ENCODE measurements around the gene ANKRD33B. TPM values are rescaled to one million over a fixed set of nuclear protein-coding genes. Genes with fewer than 3 reads are reported as not detected.

Gene ANKRD33B
- total RNA-seq, 1 experiment from 2014 or later, result 10.9 TPM

GRCh38 chr5:10676946-10677345 is 113.1 kb downstream of the ANKRD33B start:
- Histone ChIP-seq H3K36me3 (ENCODE audit: control insufficient read depth in 1 of 2, insufficient read depth in 2 of 2, low read length in 2 of 2) (peaks cover 0 to 3% of the 10 kb centered on the region in 2 experiments; a peak in 2 of 4 replicates), H3K4me1 (ENCODE audit: control insufficient read depth in 1 of 2, insufficient read depth in 2 of 2, low read length in 2 of 2) (no peaks in the 10 kb centered on the region), H3K79me2 (ENCODE audit: insufficient read depth, low read length) (no peaks in the 10 kb centered on the region), H3K4me3 (replicated peaks in 1 of 2; ENCODE audit: low read depth in 1 of 2, low read length in 2 of 2) (no peak overlapping the region), H3K4me2 (ENCODE audit: low read length) (no peak overlapping the region), H3K9ac (ENCODE audit: low read length) (no peak overlapping the region), H3K27me3 (ENCODE audit: insufficient read depth, low read length) (no peaks in the 10 kb centered on the region), H3K27ac (ENCODE audit: low read depth, low read length) (no peak overlapping the region), H4K20me1 (ENCODE audit: insufficient read depth) (no peaks in the 10 kb centered on the region), H2AFZ (ENCODE audit: low read depth, low read length, poor library complexity, severe bottlenecking) (no peak overlapping the region), H3K9me2 (ENCODE audit: insufficient read depth) (no peaks in the 10 kb centered on the region), H3K9me3 (ENCODE audit: control insufficient read depth in 1 of 2, insufficient read depth in 1 of 2, low read depth in 1 of 2, low read length in 2 of 2) (no peaks in the 10 kb centered on the region)
- ChIA-PET POLR2A (no interaction called here), CTCF (no interaction called here), RAD21 (ENCODE audit: low non-redundant PET in 1 of 2, low total read pairs in 2 of 2, uncharacterized antibody in 2 of 2, unreplicated experiment in 2 of 2) (no interaction called here)
- intact Hi-C loops (cut with micrococcal nuclease), result no loop called here
- ATAC-seq (no peak), DNase-seq (ENCODE audit: low read depth, low spot score) (no peak)
- BruUV-seq (replicated peaks), result no TSS peak
- TF ChIP-seq SP1 (IDR thresholded peaks at IDR 0.05; ENCODE audit: low read depth) (no peak), EGR1 (IDR thresholded peaks at IDR 0.05; ENCODE audit: low read depth) (no peak), JUND (IDR thresholded peaks at IDR 0.05) (no peak)

DNA sequence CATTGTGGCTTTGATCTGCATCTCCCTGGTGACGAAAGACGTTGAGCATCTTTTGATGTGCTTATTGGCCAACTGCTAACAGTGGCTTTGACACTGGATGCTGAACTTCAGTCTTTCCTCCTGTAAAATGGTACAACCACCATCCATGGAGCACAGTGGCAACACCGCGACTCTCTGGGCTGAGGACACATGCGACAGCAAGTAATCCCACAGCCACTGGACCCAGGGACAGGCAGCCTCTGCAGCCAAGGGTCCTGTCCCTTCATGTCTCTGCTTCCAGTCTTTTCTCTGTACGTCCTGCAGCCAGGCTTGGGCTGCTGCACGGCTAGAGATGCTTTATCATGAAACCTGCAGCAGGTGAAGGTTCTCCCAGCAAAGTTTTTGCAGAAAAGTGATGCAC is 113.7 kb downstream of the ANKRD33B start:
- Histone ChIP-seq H3K9me3 (ENCODE audit: control insufficient read depth in 1 of 2, insufficient read depth in 1 of 2, low read depth in 1 of 2, low read length in 2 of 2) (no peaks in the 10 kb centered on the region), H3K9ac (ENCODE audit: low read length) (no peak overlapping the region), H3K27ac (ENCODE audit: low read depth, low read length) (no peak overlapping the region), H3K27me3 (ENCODE audit: insufficient read depth, low read length) (no peaks in the 10 kb centered on the region), H2AFZ (ENCODE audit: low read depth, low read length, poor library complexity, severe bottlenecking) (no peak overlapping the region), H3K36me3 (ENCODE audit: control insufficient read depth in 1 of 2, insufficient read depth in 2 of 2, low read length in 2 of 2) (peaks cover 0 to 3% of the 10 kb centered on the region in 2 experiments; a peak in 2 of 4 replicates), H3K4me1 (ENCODE audit: control insufficient read depth in 1 of 2, insufficient read depth in 2 of 2, low read length in 2 of 2) (no peaks in the 10 kb centered on the region), H4K20me1 (ENCODE audit: insufficient read depth) (no peaks in the 10 kb centered on the region), H3K79me2 (ENCODE audit: insufficient read depth, low read length) (no peaks in the 10 kb centered on the region), H3K4me2 (ENCODE audit: low read length) (no peak overlapping the region), H3K9me2 (ENCODE audit: insufficient read depth) (no peaks in the 10 kb centered on the region), H3K4me3 (replicated peaks in 1 of 2; ENCODE audit: low read depth in 1 of 2, low read length in 2 of 2) (no peak overlapping the region)
- intact Hi-C loops (cut with micrococcal nuclease), result no loop called here
- CTCF ChIA-PET, result no interaction called here
- no peak for TF ChIP-seq FOSL1 (IDR thresholded peaks at IDR 0.05; ENCODE audit: low read depth)
- POLR2A ChIA-PET, result no interaction called here
- no peak for DNase-seq (ENCODE audit: low read depth, low spot score)
- RAD21 ChIA-PET (ENCODE audit: low non-redundant PET in 1 of 2, low total read pairs in 2 of 2, uncharacterized antibody in 2 of 2, unreplicated experiment in 2 of 2), result no interaction called here
- no peak for ATAC-seq
- BruUV-seq (replicated peaks), result no TSS peak

DNA sequence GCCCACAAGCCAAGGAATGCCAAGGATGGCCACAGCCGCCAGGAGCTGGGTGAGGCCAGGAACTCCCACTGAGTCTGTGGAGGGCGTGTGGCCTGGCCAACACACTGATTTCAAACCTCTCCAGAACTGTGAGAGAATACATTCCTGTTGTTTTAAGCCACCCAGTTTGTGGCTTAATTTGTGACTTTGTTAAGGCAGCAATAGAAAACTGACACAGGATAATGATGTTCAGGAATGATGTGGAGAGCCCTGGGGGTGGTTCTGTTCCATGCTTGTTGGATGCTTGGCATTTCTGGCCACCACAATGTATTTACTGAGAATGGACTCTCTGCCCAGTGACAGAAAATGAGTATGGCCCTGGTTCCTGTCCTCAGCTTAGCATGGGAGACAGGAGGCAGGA is 114.4 kb downstream of the ANKRD33B start:
- no peaks in the 10 kb centered on the region for H3K9me3 ChIP-seq (ENCODE audit: control insufficient read depth in 1 of 2, insufficient read depth in 1 of 2, low read depth in 1 of 2, low read length in 2 of 2)
- DNase-seq (ENCODE audit: low read depth, low spot score) (no peak), ATAC-seq (no peak)
- H3K9me2 ChIP-seq (ENCODE audit: insufficient read depth), result no peaks in the 10 kb centered on the region
- RAD21 ChIA-PET (ENCODE audit: low non-redundant PET in 1 of 2, low total read pairs in 2 of 2, uncharacterized antibody in 2 of 2, unreplicated experiment in 2 of 2), result no interaction called here
- no peaks in the 10 kb centered on the region for H3K4me1 ChIP-seq (ENCODE audit: control insufficient read depth in 1 of 2, insufficient read depth in 2 of 2, low read length in 2 of 2)
- TF ChIP-seq SIN3A (IDR thresholded peaks at IDR 0.05; ENCODE audit: low read depth), result no peak
- TF ChIP-seq POLR2A (IDR thresholded peaks at IDR 0.05; ENCODE audit: borderline replicate concordance, extremely low read depth, insufficient read depth, insufficient read length), result no peak
- no peak for TF ChIP-seq EZH2 (IDR thresholded peaks at IDR 0.05)
- TF ChIP-seq CBX3 (IDR thresholded peaks at IDR 0.05; ENCODE audit: low read depth), result no peak
- no peak for TF ChIP-seq ATF3 (IDR thresholded peaks at IDR 0.05)
- TF ChIP-seq EGR1 (IDR thresholded peaks at IDR 0.05; ENCODE audit: low read depth), result no peak
- no peak for TF ChIP-seq CEBPB (IDR thresholded peaks at IDR 0.05; ENCODE audit: low read depth)
- TF ChIP-seq JUND (IDR thresholded peaks at IDR 0.05), result no peak
- H3K4me2 ChIP-seq (ENCODE audit: low read length), result no peak overlapping the region
- CTCF ChIA-PET, result no interaction called here
- no peak overlapping the region for H3K27ac ChIP-seq (ENCODE audit: low read depth, low read length)
- no TSS peak for BruUV-seq (replicated peaks)
- H4K20me1 ChIP-seq (ENCODE audit: insufficient read depth), result no peaks in the 10 kb centered on the region
- H2AFZ ChIP-seq (ENCODE audit: low read depth, low read length, poor library complexity, severe bottlenecking), result no peak overlapping the region
- no peaks in the 10 kb centered on the region for H3K27me3 ChIP-seq (ENCODE audit: insufficient read depth, low read length)
- peaks cover 0 to 3% of the 10 kb centered on the region in 2 experiments; a peak in 2 of 4 replicates for H3K36me3 ChIP-seq (ENCODE audit: control insufficient read depth in 1 of 2, insufficient read depth in 2 of 2, low read length in 2 of 2)
- intact Hi-C loops (cut with micrococcal nuclease), result no loop called here
- H3K9ac ChIP-seq (ENCODE audit: low read length), result no peak overlapping the region
- POLR2A ChIA-PET, result no interaction called here
- H3K79me2 ChIP-seq (ENCODE audit: insufficient read depth, low read length), result no peaks in the 10 kb centered on the region
- no peak overlapping the region for H3K4me3 ChIP-seq (replicated peaks in 1 of 2; ENCODE audit: low read depth in 1 of 2, low read length in 2 of 2)

All from HCT116 (cell line).